GM10847 (cell line): Measurements from ENCODE around the gene MAGI2.

Experiments used
- POLR2A ChIP-seq: IDR thresholded peaks from 2 replicates; pipeline ENCODE4 v1.6.1; 2011; ENCODE audit not compliant: insufficient read length; ENCODE audit errors: extremely low read depth

The MAGI2 gene

GRCh38 chr7:79458796-79459195 is 5.3 kb upstream of the MAGI2 start:
- TF ChIP-seq POLR2A = no peak

GRCh38 chr7:79455173-79455790 is 1.8 kb upstream of the MAGI2 start:
- no peak for TF ChIP-seq POLR2A

- TF ChIP-seq POLR2A = no peak
Measured at GRCh38 chr7:79454361-79454960, 994 bp upstream of the MAGI2 start.

- no peak for TF ChIP-seq POLR2A
Measured at GRCh38 chr7:79453266-79453557, 255 bp downstream of the MAGI2 start.

- no peak for TF ChIP-seq POLR2A
Measured at GRCh38 chr7:79452495-79453265, 787 bp downstream of the MAGI2 start.

GRCh38 chr7:79452032-79452494 is 1.4 kb downstream of the MAGI2 start:
- no peak for TF ChIP-seq POLR2A

- no peak for TF ChIP-seq POLR2A
Measured at GRCh38 chr7:79451580-79451979, 1.9 kb downstream of the MAGI2 start.

- no peak for TF ChIP-seq POLR2A
Measured at GRCh38 chr7:79436378-79436777, 17.1 kb downstream of the MAGI2 start.

GRCh38 chr7:79434867-79435266 is 18.6 kb downstream of the MAGI2 start:
- no peak for TF ChIP-seq POLR2A

- TF ChIP-seq POLR2A = no peak
Measured at GRCh38 chr7:79434098-79434497, 19.4 kb downstream of the MAGI2 start.

GRCh38 chr7:79430391-79430790 is 23.1 kb downstream of the MAGI2 start:
- no peak for TF ChIP-seq POLR2A

- TF ChIP-seq POLR2A = no peak
Measured at GRCh38 chr7:79425665-79426064, 27.8 kb downstream of the MAGI2 start.

- TF ChIP-seq POLR2A = no peak
Measured at GRCh38 chr7:79421751-79422150, 31.7 kb downstream of the MAGI2 start.

GRCh38 chr7:79420464-79420863 is 33.0 kb downstream of the MAGI2 start:
- no peak for TF ChIP-seq POLR2A

GRCh38 chr7:79414910-79415309 is 38.6 kb downstream of the MAGI2 start:
- TF ChIP-seq POLR2A = no peak

GRCh38 chr7:79412915-79413314 is 40.6 kb downstream of the MAGI2 start:
- no peak for TF ChIP-seq POLR2A
